Fibroblast of lung (primary cell): ENCODE results near the gene NPPC. TPM values are rescaled to one million over a fixed set of nuclear protein-coding genes. Genes with fewer than 3 reads are reported as not detected.

Experiments
- DNase-seq, 2 donors: peaks; one replicate each; pipeline versions ENCODE4 v3.0.0 to v3.0.0-alpha.2; 2010; ENCODE audit warnings: low read depth in 2 of 2
- H2AFZ ChIP-seq: 2 replicates; pipeline ENCODE4 v1.5.1; 2012; ENCODE audit warnings: low read length, control low read depth, inconsistent platforms
- H3K27ac ChIP-seq: 2 replicates; pipeline ENCODE4 v1.5.1; 2011; ENCODE audit warnings: low read length, control low read depth; ENCODE audit not compliant: insufficient read depth
- H3K27me3 ChIP-seq: 2 replicates; pipeline ENCODE4 v1.5.1; 2011; ENCODE audit warnings: mild to moderate bottlenecking, low read length; ENCODE audit not compliant: control insufficient read depth, insufficient read depth
- H3K36me3 ChIP-seq: 2 replicates; pipeline ENCODE4 v1.5.1; 2011; ENCODE audit warnings: low read length; ENCODE audit not compliant: control insufficient read depth, insufficient read depth
- H3K4me1 ChIP-seq: 2 replicates; pipeline ENCODE4 v1.5.1; 2011; ENCODE audit warnings: low read length; ENCODE audit not compliant: control insufficient read depth, insufficient read depth; ENCODE audit errors: extremely low read depth
- H3K4me2 ChIP-seq: 2 replicates; pipeline ENCODE4 v1.5.1; 2011; ENCODE audit warnings: low read length, control low read depth; ENCODE audit not compliant: insufficient read depth; ENCODE audit errors: extremely low read depth
- H3K4me3 ChIP-seq, 4 experiments: fragments of 200-600 bp in 1 of 4; sonication (generic) in 1 of 4; replicated peaks in 1 of 4; 2 replicates each; pipeline ENCODE4 v1.5.1; 2011 to 2016; ENCODE audit warnings: low read length in 4 of 4, low read depth in 3 of 4, mild to moderate bottlenecking in 3 of 4, control low read depth in 2 of 4, inconsistent platforms in 1 of 4, mixed read lengths in 1 of 4; ENCODE audit not compliant: insufficient read depth in 1 of 4; ENCODE audit errors: control extremely low read depth in 1 of 4
- H3K79me2 ChIP-seq: 2 replicates; pipeline ENCODE4 v1.5.1; 2012; ENCODE audit warnings: mild to moderate bottlenecking, low read length, inconsistent platforms; ENCODE audit not compliant: control insufficient read depth, insufficient read depth
- H3K9ac ChIP-seq: 2 replicates; pipeline ENCODE4 v1.5.1; 2011; ENCODE audit warnings: mild to moderate bottlenecking, low read length, control low read depth; ENCODE audit not compliant: insufficient read depth
- H3K9me3 ChIP-seq: 2 replicates; pipeline ENCODE4 v1.5.1; 2012; ENCODE audit warnings: low read depth, low read length; ENCODE audit not compliant: control insufficient read depth, insufficient read depth
- H4K20me1 ChIP-seq: 2 replicates; pipeline ENCODE4 v1.5.1; 2011; ENCODE audit warnings: low read length; ENCODE audit not compliant: control insufficient read depth, insufficient read depth; ENCODE audit errors: extremely low read depth
- EZH2 ChIP-seq: IDR thresholded peaks from 2 replicates; pipeline ENCODE4 v1.5.1; 2012; ENCODE audit warnings: low read length, control low read depth, mild to moderate bottlenecking; ENCODE audit errors: missing control alignments
- polyA plus RNA-seq, 2 donors: library from polyadenylated mRNA; depleted of rRNA in 1 of 2; stranded (reverse) in 1 of 2; unstranded in 1 of 2; fragments of >200 nt; gene quantifications; 2 replicates each; pipeline ENCODE4 v1.2.1, GENCODE V29; 2011 to 2012; ENCODE audit warnings: missing spikeins in 1 of 2
- total RNA-seq: library from RNA; depleted of rRNA; stranded (reverse); fragments of >200 nt; gene quantifications from 2 replicates; pipeline ENCODE4 v1.2.1, GENCODE V29; 2014
- TF ChIP-seq, protein P1 (sequence below), 2 donors: IDR thresholded peaks in 1 of 2; conservative IDR thresholded peaks in 1 of 2; 1 replicate in 1 of 2; 2 replicates in 1 of 2; pipeline ENCODE4 v1.5.1; 2011 to 2012; ENCODE audit warnings: low read length in 2 of 2, control low read depth in 1 of 2, inconsistent platforms in 1 of 2, low read depth in 1 of 2, mild to moderate bottlenecking in 1 of 2

NPPC gene
- total and polyA plus RNA-seq, 2 donors (not counting 1 experiment from before 2014, with no cell fraction given): not detected

DNA sequence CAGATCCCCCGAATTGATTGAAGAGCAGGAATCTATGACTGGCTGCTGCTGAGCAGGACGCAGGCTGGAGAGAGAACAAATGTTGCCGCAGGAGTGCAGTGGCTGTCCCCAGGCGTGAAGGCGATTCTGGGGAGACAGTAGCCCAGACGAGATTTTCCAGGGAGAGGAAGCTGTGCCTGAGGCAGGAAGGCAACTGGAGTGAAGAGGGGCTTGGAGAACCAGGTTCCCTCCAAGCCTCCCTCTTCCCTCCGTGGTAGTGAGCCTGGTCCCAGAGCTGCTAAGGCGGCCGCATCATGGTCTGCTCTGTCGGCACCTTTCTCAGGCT is 1.3 kb upstream of the NPPC start:
- Histone ChIP-seq H3K79me2 (no peaks in the 10 kb centered on the region), H3K4me3 (no peak overlapping the region), H3K9ac (no peak overlapping the region), H3K36me3 (no peaks in the 10 kb centered on the region), H3K27me3 (peaks cover 56% of the 10 kb centered on the region), H3K4me2 (no peak overlapping the region), H3K9me3 (no peaks in the 10 kb centered on the region), H3K27ac (no peak overlapping the region), H4K20me1 (no peaks in the 10 kb centered on the region), H2AFZ (no peak overlapping the region), H3K4me1 (peaks cover 6% of the 10 kb centered on the region)
- TF ChIP-seq, protein P1, sequence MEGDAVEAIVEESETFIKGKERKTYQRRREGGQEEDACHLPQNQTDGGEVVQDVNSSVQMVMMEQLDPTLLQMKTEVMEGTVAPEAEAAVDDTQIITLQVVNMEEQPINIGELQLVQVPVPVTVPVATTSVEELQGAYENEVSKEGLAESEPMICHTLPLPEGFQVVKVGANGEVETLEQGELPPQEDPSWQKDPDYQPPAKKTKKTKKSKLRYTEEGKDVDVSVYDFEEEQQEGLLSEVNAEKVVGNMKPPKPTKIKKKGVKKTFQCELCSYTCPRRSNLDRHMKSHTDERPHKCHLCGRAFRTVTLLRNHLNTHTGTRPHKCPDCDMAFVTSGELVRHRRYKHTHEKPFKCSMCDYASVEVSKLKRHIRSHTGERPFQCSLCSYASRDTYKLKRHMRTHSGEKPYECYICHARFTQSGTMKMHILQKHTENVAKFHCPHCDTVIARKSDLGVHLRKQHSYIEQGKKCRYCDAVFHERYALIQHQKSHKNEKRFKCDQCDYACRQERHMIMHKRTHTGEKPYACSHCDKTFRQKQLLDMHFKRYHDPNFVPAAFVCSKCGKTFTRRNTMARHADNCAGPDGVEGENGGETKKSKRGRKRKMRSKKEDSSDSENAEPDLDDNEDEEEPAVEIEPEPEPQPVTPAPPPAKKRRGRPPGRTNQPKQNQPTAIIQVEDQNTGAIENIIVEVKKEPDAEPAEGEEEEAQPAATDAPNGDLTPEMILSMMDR (conservative IDR thresholded peaks at IDR 0.05 in 1 of 2, IDR thresholded peaks at IDR 0.05 in 1 of 2; ENCODE audit: low read depth in 1 of 2, low read length in 2 of 2): no peak
- TF ChIP-seq EZH2: no peak
- no peak for DNase-seq

DNA sequence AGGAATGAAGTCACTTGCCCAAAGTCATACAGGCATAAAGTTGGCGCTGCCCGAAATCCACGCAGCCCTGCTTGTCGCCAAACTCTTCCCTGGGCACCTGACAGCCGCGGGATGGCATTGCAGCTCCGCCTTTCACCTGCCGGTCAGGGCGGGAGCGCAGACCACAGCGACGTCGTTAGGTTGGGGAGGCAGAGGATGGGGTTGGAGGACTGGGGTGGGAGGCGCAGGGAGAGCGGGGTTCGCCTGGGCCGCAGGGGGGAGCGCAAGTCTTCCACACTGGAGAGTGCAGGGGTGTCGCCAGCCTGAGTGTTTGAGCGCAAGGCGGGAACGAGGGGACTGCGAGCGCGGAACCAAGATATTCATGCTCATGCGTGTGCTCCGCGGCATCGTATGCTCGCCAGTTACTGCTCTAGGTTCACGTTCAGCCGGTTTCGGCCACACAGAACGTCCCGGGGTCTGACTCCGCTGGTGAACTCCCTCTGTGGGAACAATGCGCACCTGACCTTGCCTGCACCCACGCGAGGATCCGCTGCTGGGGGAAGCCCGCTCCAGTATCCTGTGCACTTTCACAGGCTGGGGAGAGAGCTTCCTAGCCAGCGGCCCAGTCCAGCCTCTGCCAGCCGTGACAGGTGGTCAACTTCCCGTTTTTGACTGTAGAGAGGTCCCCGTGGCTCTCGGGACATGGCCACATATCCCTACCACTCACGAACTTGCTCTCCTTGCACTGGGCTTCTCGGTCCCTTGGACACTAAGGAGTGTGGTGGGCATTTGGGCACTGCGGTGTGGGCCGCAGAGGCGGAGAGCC is 767 bp upstream of the NPPC start:
- H4K20me1 ChIP-seq: no peaks in the 10 kb centered on the region
- H3K4me3 ChIP-seq: peak overlapping the region in 2 of 4 experiments; percentile 14 to 47
- no peak overlapping the region for H3K9ac ChIP-seq
- H3K36me3 ChIP-seq: no peaks in the 10 kb centered on the region
- peaks cover 6% of the 10 kb centered on the region for H3K4me1 ChIP-seq
- H3K4me2 ChIP-seq: peak overlapping the region; percentile 79
- peak in 1 of 2 donors; percentile 27 for DNase-seq
- no peak overlapping the region for H2AFZ ChIP-seq
- no peaks in the 10 kb centered on the region for H3K9me3 ChIP-seq
- no peak overlapping the region for H3K27ac ChIP-seq
- peak; percentile 55 for TF ChIP-seq EZH2
- TF ChIP-seq, protein P1 (conservative IDR thresholded peaks at IDR 0.05 in 1 of 2, IDR thresholded peaks at IDR 0.05 in 1 of 2; ENCODE audit: low read depth in 1 of 2, low read length in 2 of 2): no peak
- H3K27me3 ChIP-seq: peaks cover 56% of the 10 kb centered on the region
- H3K79me2 ChIP-seq: no peaks in the 10 kb centered on the region

DNA sequence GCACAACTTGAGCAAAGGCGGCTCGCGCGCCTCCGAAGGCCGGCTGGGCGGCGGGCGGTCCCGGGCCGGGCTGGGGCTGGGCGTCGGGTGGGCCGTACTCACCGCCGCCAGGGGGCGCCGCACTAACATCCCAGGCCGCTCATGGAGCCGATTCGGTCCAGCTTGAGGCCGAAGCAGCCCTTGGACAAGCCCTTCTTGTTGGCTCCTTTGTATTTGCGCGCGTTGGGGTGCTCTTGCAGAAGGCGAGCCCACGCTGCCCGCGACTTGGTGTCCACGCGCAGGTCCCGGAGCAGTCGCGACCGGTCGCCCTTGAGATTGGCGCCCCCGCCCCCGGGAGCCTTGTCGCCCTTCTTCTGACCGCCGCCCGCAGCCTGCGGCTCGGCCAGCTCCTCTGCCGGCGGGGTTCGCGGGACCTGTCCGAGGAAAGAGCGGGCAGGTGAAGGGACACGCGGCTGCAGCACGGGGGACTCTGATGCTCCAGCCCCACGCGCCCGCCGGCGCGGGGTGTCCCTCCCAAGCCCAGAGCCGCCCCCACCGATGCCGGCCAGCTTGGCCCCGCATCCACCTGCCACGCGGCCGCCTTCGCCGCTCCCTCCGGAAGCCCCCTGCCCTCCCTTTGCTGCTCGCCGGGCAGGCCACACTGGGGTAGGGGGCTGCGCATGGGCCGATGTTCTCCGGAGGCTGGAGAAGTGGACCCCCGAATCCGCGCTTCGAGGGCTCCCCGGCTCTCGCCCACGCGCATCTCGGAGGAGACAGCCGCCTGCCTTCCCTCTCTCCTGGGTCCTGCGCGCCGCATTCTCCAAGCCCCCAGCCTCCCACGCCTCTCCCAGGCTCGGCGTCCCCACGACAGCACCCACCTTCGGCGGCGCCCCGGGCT is 655 bp downstream of the NPPC start:
- TF ChIP-seq EZH2: no peak
- TF ChIP-seq, protein P1 (conservative IDR thresholded peaks at IDR 0.05 in 1 of 2, IDR thresholded peaks at IDR 0.05 in 1 of 2; ENCODE audit: low read depth in 1 of 2, low read length in 2 of 2): peak; percentile 62 to 70
- Histone ChIP-seq H3K4me3 (peak overlapping the region in 3 of 4 experiments; percentile 35 to 47 (median 42)), H3K4me2 (peak overlapping the region; percentile 79), H3K36me3 (no peaks in the 10 kb centered on the region), H3K79me2 (no peaks in the 10 kb centered on the region), H3K9me3 (no peaks in the 10 kb centered on the region), H4K20me1 (no peaks in the 10 kb centered on the region), H3K27me3 (peaks cover 52% of the 10 kb centered on the region), H2AFZ (peak overlapping the region; percentile 46), H3K9ac (no peak overlapping the region), H3K27ac (no peak overlapping the region), H3K4me1 (peaks cover 6% of the 10 kb centered on the region)
- peak; percentile 77 to 87 for DNase-seq
